ENCODE measurements around the gene ACAP1.

ACAP1 gene

GRCh38 chr17:7352503-7352889 is 16.2 kb downstream of the ACAP1 start:
- H3K4me3 ChIP-seq (replicated peaks; ENCODE audit: low read depth, low read length) = peak overlapping the region; percentile 77
- no peak for DNase-seq (ENCODE audit: low read depth)
- TF ChIP-seq CTCF (IDR thresholded peaks at IDR 0.05; ENCODE audit: low read length, missing control alignments) = peak; percentile 57

GRCh38 chr17:7352910-7353635 is 16.7 kb downstream of the ACAP1 start:
- TF ChIP-seq CTCF (IDR thresholded peaks at IDR 0.05; ENCODE audit: low read length, missing control alignments) = no peak
- peak overlapping the region; percentile 77 for H3K4me3 ChIP-seq (replicated peaks; ENCODE audit: low read depth, low read length)
- no peak for DNase-seq (ENCODE audit: low read depth)

- TF ChIP-seq CTCF (IDR thresholded peaks at IDR 0.05; ENCODE audit: low read length, missing control alignments) = no peak
- H3K4me3 ChIP-seq (replicated peaks; ENCODE audit: low read depth, low read length) = no peak overlapping the region
- no peak for DNase-seq (ENCODE audit: low read depth)
Measured at GRCh38 chr17:7354262-7354843, 18.0 kb downstream of the ACAP1 start.

- no peak for TF ChIP-seq CTCF (IDR thresholded peaks at IDR 0.05; ENCODE audit: low read length, missing control alignments)
- DNase-seq (ENCODE audit: low read depth) = no peak
- H3K4me3 ChIP-seq (replicated peaks; ENCODE audit: low read depth, low read length) = no peak within 1 kb of the TSS
Measured at GRCh38 chr17:7355053-7355452, 18.7 kb downstream of the ACAP1 start, which contains the start of gene TMEM95. TSS of gene TMEM95 (plus strand) at chr17:7355156. CDS start at chr17:7355205, 49 bp downstream.

GRCh38 chr17:7355573-7355972 is 19.2 kb downstream of the ACAP1 start:
- H3K4me3 ChIP-seq (replicated peaks; ENCODE audit: low read depth, low read length) = no peak overlapping the region
- no peak for DNase-seq (ENCODE audit: low read depth)
- no peak for TF ChIP-seq CTCF (IDR thresholded peaks at IDR 0.05; ENCODE audit: low read length, missing control alignments)

- H3K4me3 ChIP-seq (replicated peaks; ENCODE audit: low read depth, low read length) = no peak overlapping the region
- peak; percentile 74 for DNase-seq (ENCODE audit: low read depth)
- peak; percentile 80 for TF ChIP-seq CTCF (IDR thresholded peaks at IDR 0.05; ENCODE audit: low read length, missing control alignments)
Measured at GRCh38 chr17:7356072-7356549, 19.8 kb downstream of the ACAP1 start.
